Measurements from ENCODE around the gene CCDC183.

DNA sequence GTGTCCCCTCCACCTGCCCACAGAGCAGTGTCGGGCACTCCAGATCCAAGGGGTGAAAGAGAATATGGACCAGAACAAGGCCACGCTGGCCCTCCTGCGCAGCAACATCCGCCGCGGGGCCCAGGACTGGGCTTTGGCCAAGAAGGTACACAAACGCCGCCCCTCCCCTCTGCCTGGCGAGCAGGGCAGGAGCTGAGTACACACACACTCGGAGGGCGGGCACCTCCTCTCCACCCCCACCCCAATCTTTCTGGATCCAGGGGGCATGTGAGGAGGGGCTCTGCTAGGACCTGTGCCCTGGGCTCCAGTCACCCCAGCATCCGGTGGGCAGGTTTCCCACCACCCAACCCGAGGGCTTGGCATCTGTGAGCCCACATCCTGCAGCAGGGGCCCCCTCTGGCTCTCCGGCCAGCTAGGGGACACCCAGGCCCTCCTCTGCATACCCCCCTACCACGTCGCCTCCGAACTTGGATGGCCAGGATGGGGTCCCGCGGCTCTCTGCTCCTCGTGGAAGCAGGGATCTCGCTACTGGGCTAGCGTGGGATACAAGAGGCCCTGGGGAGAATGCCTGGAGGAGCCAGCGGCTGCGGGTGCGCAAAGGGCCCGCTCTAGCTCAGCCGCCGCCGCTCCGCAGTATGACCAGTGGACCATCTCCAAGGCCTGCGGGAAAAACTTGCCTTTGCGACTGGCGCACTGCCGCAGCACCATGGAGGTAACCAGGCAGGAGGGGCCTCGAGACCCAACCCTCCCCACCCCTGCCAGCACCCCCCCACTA is 3.1 kb downstream of the CCDC183 start:
- TF ChIP-seq ZNF274 (IDR thresholded peaks at IDR 0.05; ENCODE audit: low read depth, low read length), result no peak
- TF ChIP-seq YY1 (IDR thresholded peaks at IDR 0.05; ENCODE audit: insufficient read depth, insufficient read length), result no peak
- TF ChIP-seq SUZ12 (IDR thresholded peaks at IDR 0.05; ENCODE audit: extremely low read depth, insufficient read depth, insufficient read length), result no peak
